Endodermal cell (in vitro differentiated cells): ENCODE results near the gene ZFAND3. TPM values are rescaled to one million over a fixed set of nuclear protein-coding genes. Genes with fewer than 3 reads are reported as not detected.

ENCODE experiments used
- DNase-seq: peaks from one replicate; pipeline ENCODE4 v3.0.0-alpha.2; 2017
- H3K27ac ChIP-seq: 2 replicates; pipeline ENCODE4 v1.5.1; 2013; ENCODE audit warnings: mild to moderate bottlenecking, low read depth, low read length, moderate library complexity
- H3K27me3 ChIP-seq: 2 replicates; pipeline ENCODE4 v1.6.1; 2013; ENCODE audit warnings: mild to moderate bottlenecking, low read length, moderate library complexity; ENCODE audit not compliant: insufficient read depth, control insufficient read depth, poor library complexity, severe bottlenecking
- H3K36me3 ChIP-seq: 2 replicates; pipeline ENCODE4 v1.7.0; 2013; ENCODE audit warnings: mild to moderate bottlenecking, low read length, moderate library complexity; ENCODE audit not compliant: control insufficient read depth, insufficient read depth
- H3K4me1 ChIP-seq: one replicate; pipeline ENCODE4 v1.7.0; 2013; ENCODE audit warnings: low read length; ENCODE audit not compliant: control insufficient read depth, insufficient read depth
- H3K4me3 ChIP-seq: 2 replicates; pipeline ENCODE4 v1.5.1; 2013; ENCODE audit warnings: mild to moderate bottlenecking, low read length, moderate library complexity
- H3K9ac ChIP-seq: 2 replicates; pipeline ENCODE4 v1.6.1; 2013; ENCODE audit warnings: mild to moderate bottlenecking, low read length, moderate library complexity; ENCODE audit not compliant: poor library complexity, severe bottlenecking; ENCODE audit errors: extremely low read depth
- H3K9me3 ChIP-seq: 2 replicates; pipeline ENCODE4 v1.6.1; 2013; ENCODE audit warnings: mild to moderate bottlenecking, low read length, moderate library complexity; ENCODE audit not compliant: control insufficient read depth
- H3K27ac Mint-ChIP-seq: 2 replicates; pipeline ENCODE4 v1.8.0; 2020; ENCODE audit warnings: mixed read lengths
- H3K27me3 Mint-ChIP-seq: 2 replicates; pipeline ENCODE4 v1.8.0; 2021; ENCODE audit warnings: mild to moderate bottlenecking, mixed read lengths; ENCODE audit not compliant: insufficient read depth
- H3K36me3 Mint-ChIP-seq: 2 replicates; pipeline ENCODE4 v1.8.0; 2020; ENCODE audit warnings: low read depth, mixed read lengths
- H3K4me1 Mint-ChIP-seq: 2 replicates; pipeline ENCODE4 v1.8.0; 2020; ENCODE audit warnings: mixed read lengths
- H3K4me3 Mint-ChIP-seq: 2 replicates; pipeline ENCODE4 v1.8.0; 2020; ENCODE audit warnings: mild to moderate bottlenecking, moderate library complexity, mixed read lengths
- H3K9me3 Mint-ChIP-seq: 2 replicates; pipeline ENCODE4 v1.8.0; 2020; ENCODE audit warnings: mild to moderate bottlenecking, mixed read lengths
- CTCF ChIP-seq: fragments of 200-600 bp; sonication (generic); conservative IDR thresholded peaks from 2 replicates; pipeline ENCODE4 v1.5.0; 2021; ENCODE audit warnings: antibody characterized with exemption, mild to moderate bottlenecking
- WGBS, 2 experiments: methylation state at CpG; one replicate each; pipeline versions ENCODE4 v1.1.5 to v1.1.7; 2013; ENCODE audit warnings: missing lambda C conversion rate in 2 of 2, mixed read lengths in 1 of 2; ENCODE audit not compliant: insufficient coverage in 1 of 2, insufficient read length in 1 of 2; 5-methylcytosine and 5-hydroxymethylcytosine counted together
- total RNA-seq, 2 donors: library from RNA; stranded (reverse); fragmentation: NEBNext Ultra II Directional in 1 of 2; extraction: Animal tissue kit (Norgen Biotek cat#: 25700) in 1 of 2; gene quantifications; 2 replicates in 1 of 2; 3 replicates in 1 of 2; pipeline ENCODE4 v1.2.1, GENCODE V29; 2021

Gene ZFAND3
- total RNA-seq, 2 donors from 2014 or later = 67.1 to 86.2 TPM

GRCh38 chr6:37801605-37801940 is 18.0 kb upstream of the ZFAND3 start:
- Histone ChIP-seq H3K4me3 (no peak overlapping the region), H3K27me3 (no peaks in the 10 kb centered on the region), H3K9ac (no peak overlapping the region), H3K9me3 (no peaks in the 10 kb centered on the region), H3K4me1 (no peaks in the 10 kb centered on the region), H3K36me3 (no peaks in the 10 kb centered on the region), H3K27ac (no peak overlapping the region)
- Mint-ChIP-seq H3K27ac (no peak overlapping the region), H3K27me3 (peaks cover 32% of the 10 kb centered on the region), H3K36me3 (no peaks in the 10 kb centered on the region), H3K9me3 (no peaks in the 10 kb centered on the region), H3K4me1 (peaks cover 5% of the 10 kb centered on the region), H3K4me3 (no peak overlapping the region)
- DNase-seq = no peak
- no peak for TF ChIP-seq CTCF

- Histone ChIP-seq H3K9ac (no peak overlapping the region), H3K4me1 (no peaks in the 10 kb centered on the region), H3K27me3 (no peaks in the 10 kb centered on the region), H3K4me3 (no peak overlapping the region), H3K27ac (no peak overlapping the region), H3K36me3 (no peaks in the 10 kb centered on the region), H3K9me3 (no peaks in the 10 kb centered on the region)
- Mint-ChIP-seq H3K36me3 (no peaks in the 10 kb centered on the region), H3K27me3 (peaks cover 30% of the 10 kb centered on the region), H3K9me3 (no peaks in the 10 kb centered on the region), H3K4me3 (no peak overlapping the region), H3K27ac (no peak overlapping the region), H3K4me1 (peaks cover 5% of the 10 kb centered on the region)
- TF ChIP-seq CTCF = no peak
- DNase-seq = no peak
- 92 to 97% methylated on average over 2 of the region's 2 CpGs for WGBS, 2 experiments
These were observed 16.7 kb upstream of the ZFAND3 start for GRCh38 chr6:37802810-37803209.

- no peak overlapping the region for H3K9ac ChIP-seq
- no peak overlapping the region for H3K4me3 Mint-ChIP-seq
- no peaks in the 10 kb centered on the region for H3K27me3 ChIP-seq
- WGBS, 2 experiments = 83 to 100% methylated on average over 1 of the region's 1 CpG
- no peak for DNase-seq
- H3K4me1 ChIP-seq = no peaks in the 10 kb centered on the region
- peaks cover 37% of the 10 kb centered on the region for H3K27me3 Mint-ChIP-seq
- H3K4me1 Mint-ChIP-seq = peaks cover 2% of the 10 kb centered on the region
- H3K27ac Mint-ChIP-seq = no peak overlapping the region
- no peaks in the 10 kb centered on the region for H3K36me3 Mint-ChIP-seq
- no peak overlapping the region for H3K27ac ChIP-seq
- no peak overlapping the region for H3K4me3 ChIP-seq
- H3K9me3 ChIP-seq = no peaks in the 10 kb centered on the region
- H3K36me3 ChIP-seq = no peaks in the 10 kb centered on the region
- no peak for TF ChIP-seq CTCF
- no peaks in the 10 kb centered on the region for H3K9me3 Mint-ChIP-seq
These were observed 14.9 kb upstream of the ZFAND3 start for GRCh38 chr6:37804586-37804985.
